ENCODE data around the gene HS6ST1.

Gene HS6ST1

GRCh38 chr2:128292599-128293425 lies 25.9 kb downstream of the HS6ST1 start:
- no peaks in the 10 kb centered on the region for H3K4me1 ChIP-seq (ENCODE audit: low read depth, poor library complexity, severe bottlenecking)
- no peak overlapping the region for H3K9ac ChIP-seq
- no peaks in the 10 kb centered on the region for H3K27me3 ChIP-seq (ENCODE audit: insufficient read depth, low read depth)
- H3K36me3 ChIP-seq (ENCODE audit: insufficient read depth), result no peaks in the 10 kb centered on the region
- H3K4me3 ChIP-seq (IDR thresholded peaks at IDR 0.05; ENCODE audit: insufficient read depth, low read depth, low read length), result no peak overlapping the region
- no peaks in the 10 kb centered on the region for H3K79me2 ChIP-seq (ENCODE audit: insufficient read depth, low read depth)
- no peak overlapping the region for H3K4me2 ChIP-seq
- no peaks in the 10 kb centered on the region for H4K20me1 ChIP-seq (ENCODE audit: insufficient read depth)
- H3K27ac ChIP-seq, result no peak overlapping the region
- no peak for TF ChIP-seq CTCF (conservative IDR thresholded peaks at IDR 0.05; ENCODE audit: low read depth, low read length)
- no peak overlapping the region for H2AFZ ChIP-seq (ENCODE audit: low read depth)

- no peak overlapping the region for H3K4me2 ChIP-seq
- no peak overlapping the region for H3K9ac ChIP-seq
- no peaks in the 10 kb centered on the region for H4K20me1 ChIP-seq (ENCODE audit: insufficient read depth)
- no peak overlapping the region for H2AFZ ChIP-seq (ENCODE audit: low read depth)
- H3K27me3 ChIP-seq (ENCODE audit: insufficient read depth, low read depth), result no peaks in the 10 kb centered on the region
- H3K79me2 ChIP-seq (ENCODE audit: insufficient read depth, low read depth), result no peaks in the 10 kb centered on the region
- H3K4me1 ChIP-seq (ENCODE audit: low read depth, poor library complexity, severe bottlenecking), result no peaks in the 10 kb centered on the region
- no peak overlapping the region for H3K27ac ChIP-seq
- no peak overlapping the region for H3K4me3 ChIP-seq (IDR thresholded peaks at IDR 0.05; ENCODE audit: insufficient read depth, low read depth, low read length)
- no peak for TF ChIP-seq CTCF (conservative IDR thresholded peaks at IDR 0.05; ENCODE audit: low read depth, low read length)
- no peaks in the 10 kb centered on the region for H3K36me3 ChIP-seq (ENCODE audit: insufficient read depth)
These were observed 26.6 kb downstream of the HS6ST1 start for GRCh38 chr2:128291844-128292598.

- Histone ChIP-seq H4K20me1 (ENCODE audit: insufficient read depth) (no peaks in the 10 kb centered on the region), H3K36me3 (ENCODE audit: insufficient read depth) (no peaks in the 10 kb centered on the region), H2AFZ (ENCODE audit: low read depth) (no peak overlapping the region), H3K9ac (no peak overlapping the region), H3K27me3 (ENCODE audit: insufficient read depth, low read depth) (no peaks in the 10 kb centered on the region), H3K27ac (no peak overlapping the region), H3K4me1 (ENCODE audit: low read depth, poor library complexity, severe bottlenecking) (no peaks in the 10 kb centered on the region), H3K79me2 (ENCODE audit: insufficient read depth, low read depth) (no peaks in the 10 kb centered on the region), H3K4me3 (IDR thresholded peaks at IDR 0.05; ENCODE audit: insufficient read depth, low read depth, low read length) (no peak overlapping the region), H3K4me2 (no peak overlapping the region)
- TF ChIP-seq CTCF (conservative IDR thresholded peaks at IDR 0.05; ENCODE audit: low read depth, low read length), result no peak
These were observed 27.4 kb downstream of the HS6ST1 start for GRCh38 chr2:128291161-128291843.

GRCh38 chr2:128290356-128290755 lies 28.3 kb downstream of the HS6ST1 start:
- TF ChIP-seq CTCF (conservative IDR thresholded peaks at IDR 0.05; ENCODE audit: low read depth, low read length), result no peak
- H3K27me3 ChIP-seq (ENCODE audit: insufficient read depth, low read depth), result no peaks in the 10 kb centered on the region
- no peak overlapping the region for H3K27ac ChIP-seq
- no peaks in the 10 kb centered on the region for H4K20me1 ChIP-seq (ENCODE audit: insufficient read depth)
- H3K9ac ChIP-seq, result no peak overlapping the region
- H3K4me2 ChIP-seq, result no peak overlapping the region
- H2AFZ ChIP-seq (ENCODE audit: low read depth), result no peak overlapping the region
- H3K4me1 ChIP-seq (ENCODE audit: low read depth, poor library complexity, severe bottlenecking), result no peaks in the 10 kb centered on the region
- H3K36me3 ChIP-seq (ENCODE audit: insufficient read depth), result no peaks in the 10 kb centered on the region
- H3K4me3 ChIP-seq (IDR thresholded peaks at IDR 0.05; ENCODE audit: insufficient read depth, low read depth, low read length), result no peak overlapping the region
- no peaks in the 10 kb centered on the region for H3K79me2 ChIP-seq (ENCODE audit: insufficient read depth, low read depth)
